Caco-2 (cell line): ENCODE measurements around the gene TCOF1. TPM values are rescaled to one million over a fixed set of nuclear protein-coding genes. Genes with fewer than 3 reads are reported as not detected.
A peak's percentile ranks its signal among the peaks of the same experiment; 100 is the strongest.

ENCODE experiments used
- BruUV-seq: library from RNA; stranded (reverse); fragments of 400-500 nt; replicated peaks from 2 replicates; lab custom pipeline; 2021; lab: Mats Ljungman, UMichigan
- CTCF ChIA-PET: fragments of 300-600 bp; sonication (Branson Sonifier 250); formaldehyde crosslinking; loops from one replicate; lab custom pipeline; 2022; ENCODE audit warnings: antibody characterized with exemption; lab: Charles Lee
- POLR2A ChIA-PET: fragments of 300-600 bp; sonication (Branson Sonifier 250); formaldehyde crosslinking; loops from one replicate; lab custom pipeline; 2022; ENCODE audit warnings: antibody characterized with exemption; lab: Charles Lee
- DNase-seq, 2 experiments: peaks; one replicate each; pipeline versions ENCODE4 v3.0.0 to v3.0.0-alpha.2; 2020 to 2022
- H3K27me3 ChIP-seq: replicated peaks from 2 replicates; pipeline ENCODE4 v1.6.0; 2011; ENCODE audit warnings: low read length; ENCODE audit not compliant: control insufficient read depth, insufficient read depth
- H3K36me3 ChIP-seq: 2 replicates; pipeline ENCODE4 v1.5.1; 2011; ENCODE audit warnings: low read length; ENCODE audit not compliant: control insufficient read depth, insufficient read depth
- H3K4me1 ChIP-seq: fragments of 250-450 bp; sonication (Bioruptor Pico); 2 replicates; pipeline ENCODE4 v1.5.1; 2020; ENCODE audit warnings: mild to moderate bottlenecking
- H3K4me3 ChIP-seq: 2 replicates; pipeline ENCODE4 v1.5.1; 2011; ENCODE audit warnings: low read depth, mild to moderate bottlenecking, control low read depth, low read length
- H3K9me3 ChIP-seq: fragments of 250-450 bp; sonication (Bioruptor Pico); 2 replicates; pipeline ENCODE4 v1.5.1; 2020; ENCODE audit warnings: mild to moderate bottlenecking, moderate library complexity
- H3K27ac Mint-ChIP-seq: one replicate; pipeline ENCODE4 v1.8.0; 2022; ENCODE audit warnings: mixed read lengths; ENCODE audit not compliant: unreplicated experiment
- H3K27me3 Mint-ChIP-seq: one replicate; pipeline ENCODE4 v1.8.0; 2022; ENCODE audit warnings: mixed read lengths; ENCODE audit not compliant: insufficient read depth, unreplicated experiment
- H3K36me3 Mint-ChIP-seq: one replicate; pipeline ENCODE4 v1.8.0; 2022; ENCODE audit warnings: mild to moderate bottlenecking, mixed read lengths; ENCODE audit not compliant: insufficient read depth, unreplicated experiment
- H3K4me1 Mint-ChIP-seq: one replicate; pipeline ENCODE4 v1.8.0; 2022; ENCODE audit warnings: low read depth, mixed read lengths; ENCODE audit not compliant: unreplicated experiment
- H3K4me3 Mint-ChIP-seq: one replicate; pipeline ENCODE4 v1.8.0; 2022; ENCODE audit warnings: mild to moderate bottlenecking, moderate library complexity, mixed read lengths; ENCODE audit not compliant: unreplicated experiment
- H3K9me3 Mint-ChIP-seq: one replicate; pipeline ENCODE4 v1.8.0; 2022; ENCODE audit warnings: mixed read lengths; ENCODE audit not compliant: unreplicated experiment
- intact Hi-C: fragments of 100-400 bp; cut with micrococcal nuclease; formaldehyde crosslinking; loops from one replicate; pipeline ENCODE4 v1.10.0; 2022; ENCODE audit not compliant: unreplicated experiment
- total RNA-seq: library from RNA; stranded (reverse); gene quantifications from 2 replicates; pipeline ENCODE4 v1.2.3, GENCODE V29; 2022
- TF ChIP-seq, protein P1 (sequence below), 2 experiments: fragments of 200-600 bp in 1 of 2; IDR thresholded peaks; 1 replicate in 1 of 2; 2 replicates in 1 of 2; pipeline versions ENCODE4 v1.5.1 to v1.8.0; 2011 to 2022; ENCODE audit warnings: antibody characterized with exemption in 1 of 2, control low read depth in 1 of 2, inconsistent platforms in 1 of 2, low read depth in 1 of 2, low read length in 1 of 2, mild to moderate bottlenecking in 1 of 2, moderate library complexity in 1 of 2; ENCODE audit not compliant: insufficient read depth in 1 of 2, severe bottlenecking in 1 of 2, unreplicated experiment in 1 of 2

The TCOF1 gene
- total RNA-seq, 1 experiment from 2014 or later = 112 TPM

- Histone ChIP-seq H3K4me1 (peaks cover 15% of the 10 kb centered on the region; the same call in 1 of the 2 replicates), H3K4me3 (no peak overlapping the region), H3K27me3 (no peaks in the 10 kb centered on the region), H3K36me3 (no peaks in the 10 kb centered on the region), H3K9me3 (no peaks in the 10 kb centered on the region)
- intact Hi-C loops = no loop called here
- DNase-seq = no peak
- TF ChIP-seq, protein P1, sequence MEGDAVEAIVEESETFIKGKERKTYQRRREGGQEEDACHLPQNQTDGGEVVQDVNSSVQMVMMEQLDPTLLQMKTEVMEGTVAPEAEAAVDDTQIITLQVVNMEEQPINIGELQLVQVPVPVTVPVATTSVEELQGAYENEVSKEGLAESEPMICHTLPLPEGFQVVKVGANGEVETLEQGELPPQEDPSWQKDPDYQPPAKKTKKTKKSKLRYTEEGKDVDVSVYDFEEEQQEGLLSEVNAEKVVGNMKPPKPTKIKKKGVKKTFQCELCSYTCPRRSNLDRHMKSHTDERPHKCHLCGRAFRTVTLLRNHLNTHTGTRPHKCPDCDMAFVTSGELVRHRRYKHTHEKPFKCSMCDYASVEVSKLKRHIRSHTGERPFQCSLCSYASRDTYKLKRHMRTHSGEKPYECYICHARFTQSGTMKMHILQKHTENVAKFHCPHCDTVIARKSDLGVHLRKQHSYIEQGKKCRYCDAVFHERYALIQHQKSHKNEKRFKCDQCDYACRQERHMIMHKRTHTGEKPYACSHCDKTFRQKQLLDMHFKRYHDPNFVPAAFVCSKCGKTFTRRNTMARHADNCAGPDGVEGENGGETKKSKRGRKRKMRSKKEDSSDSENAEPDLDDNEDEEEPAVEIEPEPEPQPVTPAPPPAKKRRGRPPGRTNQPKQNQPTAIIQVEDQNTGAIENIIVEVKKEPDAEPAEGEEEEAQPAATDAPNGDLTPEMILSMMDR (IDR thresholded peaks at IDR 0.05; ENCODE audit: insufficient read depth in 1 of 2, low read depth in 1 of 2, low read length in 1 of 2, severe bottlenecking in 1 of 2, unreplicated experiment in 1 of 2) = no peak
- ChIA-PET CTCF (no interaction called here), POLR2A (no interaction called here)
- Mint-ChIP-seq H3K27me3 (no peaks in the 10 kb centered on the region), H3K9me3 (no peaks in the 10 kb centered on the region), H3K4me3 (no peak overlapping the region), H3K4me1 (peaks cover 7% of the 10 kb centered on the region), H3K27ac (no peak overlapping the region), H3K36me3 (no peaks in the 10 kb centered on the region)
- no TSS peak for BruUV-seq
Observed at GRCh38 chr5:150315245-150315644, 42.3 kb upstream of the TCOF1 start.

DNA sequence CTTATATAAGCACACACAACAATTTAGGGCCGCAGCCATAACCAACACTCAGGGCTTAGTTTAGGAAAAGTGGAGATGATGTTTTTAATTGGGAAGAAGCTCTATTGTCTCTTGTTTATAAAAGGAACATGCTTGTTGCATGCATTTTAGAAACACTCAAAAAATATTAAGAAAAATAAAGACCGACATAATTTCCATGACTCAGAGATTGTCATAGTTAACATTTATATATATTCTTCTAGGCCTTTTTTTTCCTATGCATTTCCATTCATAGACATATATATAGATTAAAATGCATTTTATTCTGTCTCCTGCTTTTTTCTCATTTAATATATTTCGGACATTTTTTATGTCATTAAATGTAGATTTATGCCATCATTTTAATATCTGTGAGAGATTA, 41.2 kb upstream of the TCOF1 start:
- ChIA-PET POLR2A (interaction anchor here (0.6 kb wide), 1 partner anchor 14 kb away, joined by 3 read pairs; the partner anchor contains the start of gene ARSI), CTCF (interaction anchor here (0.7 kb wide), 1 partner anchor 106 kb away, joined by 3 read pairs; no protein-coding TSS in a partner anchor)
- no peaks in the 10 kb centered on the region for H3K36me3 ChIP-seq
- no peaks in the 10 kb centered on the region for H3K36me3 Mint-ChIP-seq
- peaks cover 7% of the 10 kb centered on the region for H3K4me1 Mint-ChIP-seq
- peaks cover 15% of the 10 kb centered on the region; the same call in 1 of the 2 replicates for H3K4me1 ChIP-seq
- no peaks in the 10 kb centered on the region for H3K27me3 ChIP-seq
- no peak for DNase-seq
- TF ChIP-seq, protein P1 (IDR thresholded peaks at IDR 0.05; ENCODE audit: insufficient read depth in 1 of 2, low read depth in 1 of 2, low read length in 1 of 2, severe bottlenecking in 1 of 2, unreplicated experiment in 1 of 2) = no peak
- no TSS peak for BruUV-seq
- H3K9me3 ChIP-seq = no peaks in the 10 kb centered on the region
- intact Hi-C loops = no loop called here
- no peaks in the 10 kb centered on the region for H3K9me3 Mint-ChIP-seq
- no peak overlapping the region for H3K27ac Mint-ChIP-seq
- no peak overlapping the region for H3K4me3 Mint-ChIP-seq
- no peaks in the 10 kb centered on the region for H3K27me3 Mint-ChIP-seq
- H3K4me3 ChIP-seq = no peak overlapping the region

DNA sequence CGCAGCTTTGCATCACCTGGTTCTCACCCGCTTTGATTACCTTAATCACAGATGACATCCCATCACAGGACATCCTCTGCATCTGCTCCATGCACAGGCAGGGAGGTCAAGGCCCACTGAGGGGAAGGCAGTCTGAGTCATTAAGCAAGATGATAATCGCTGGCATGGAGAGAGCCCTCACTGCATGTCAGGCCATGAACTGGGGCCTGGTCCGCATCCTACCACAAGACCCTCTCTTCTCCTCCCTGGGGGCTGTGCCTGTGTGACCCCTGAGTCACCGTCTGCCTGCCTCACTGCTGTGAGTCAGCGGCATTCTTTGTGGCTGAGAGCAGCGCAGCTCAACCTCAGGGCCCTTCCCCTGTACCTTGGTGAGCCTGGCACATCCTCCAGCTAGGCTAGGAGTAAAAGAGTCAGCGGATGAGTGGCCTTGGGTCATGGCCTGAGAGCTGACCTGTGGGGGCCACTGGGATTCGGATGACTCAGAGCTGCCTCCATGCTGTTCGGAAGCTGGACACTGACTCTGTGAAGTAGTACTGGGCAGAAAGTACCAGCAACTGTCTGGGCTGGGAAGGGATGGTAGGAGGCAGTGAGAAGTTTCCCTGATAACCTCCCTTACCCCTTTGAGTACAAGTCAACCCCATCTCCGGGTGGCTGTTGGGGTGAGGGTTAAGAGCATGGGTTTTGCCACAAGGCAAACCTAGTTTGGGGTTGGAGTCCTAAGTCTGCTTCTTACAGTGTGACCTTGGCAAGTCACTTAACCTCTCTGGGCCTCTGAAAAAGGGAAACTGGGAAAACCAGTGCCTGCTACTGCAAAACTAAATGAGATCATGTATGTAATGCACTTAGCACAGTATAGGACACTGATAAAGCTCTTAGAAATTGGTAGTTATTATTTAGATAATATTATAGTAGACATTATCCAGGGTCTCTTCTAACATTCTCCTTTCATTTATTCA, 40.2 kb upstream of the TCOF1 start:
- intact Hi-C loops = no loop called here
- peaks cover 7% of the 10 kb centered on the region for H3K4me1 Mint-ChIP-seq
- H3K9me3 Mint-ChIP-seq = no peaks in the 10 kb centered on the region
- BruUV-seq = no TSS peak
- Histone ChIP-seq H3K4me3 (no peak overlapping the region), H3K36me3 (no peaks in the 10 kb centered on the region), H3K9me3 (no peaks in the 10 kb centered on the region; the same call in 1 of the 2 replicates), H3K27me3 (no peaks in the 10 kb centered on the region), H3K4me1 (peaks cover 15% of the 10 kb centered on the region; the same call in 1 of the 2 replicates)
- H3K27me3 Mint-ChIP-seq = no peaks in the 10 kb centered on the region
- ChIA-PET CTCF (interaction anchor here (0.7 kb wide), 1 partner anchor 142 kb away, joined by 3 read pairs; no protein-coding TSS in a partner anchor), POLR2A (interaction anchor here (0.6 kb wide), 1 partner anchor 15 kb away, joined by 3 read pairs; the partner anchor contains the start of gene ARSI)
- no peak overlapping the region for H3K4me3 Mint-ChIP-seq
- H3K27ac Mint-ChIP-seq = no peak overlapping the region
- H3K36me3 Mint-ChIP-seq = no peaks in the 10 kb centered on the region
- peak; percentile 16 to 62 for DNase-seq
- TF ChIP-seq, protein P1 (IDR thresholded peaks at IDR 0.05; ENCODE audit: insufficient read depth in 1 of 2, low read depth in 1 of 2, low read length in 1 of 2, severe bottlenecking in 1 of 2, unreplicated experiment in 1 of 2) = no peak
